HS-5 (cell line): Measurements from ENCODE around the gene FMN2.
A peak's percentile ranks its signal among the peaks of the same experiment; 100 is the strongest.

Experiments
- DNase-seq: peaks from one replicate; pipeline ENCODE4 v3.0.0-alpha.2; 2012; ENCODE audit warnings: low read depth

The FMN2 gene

DNA sequence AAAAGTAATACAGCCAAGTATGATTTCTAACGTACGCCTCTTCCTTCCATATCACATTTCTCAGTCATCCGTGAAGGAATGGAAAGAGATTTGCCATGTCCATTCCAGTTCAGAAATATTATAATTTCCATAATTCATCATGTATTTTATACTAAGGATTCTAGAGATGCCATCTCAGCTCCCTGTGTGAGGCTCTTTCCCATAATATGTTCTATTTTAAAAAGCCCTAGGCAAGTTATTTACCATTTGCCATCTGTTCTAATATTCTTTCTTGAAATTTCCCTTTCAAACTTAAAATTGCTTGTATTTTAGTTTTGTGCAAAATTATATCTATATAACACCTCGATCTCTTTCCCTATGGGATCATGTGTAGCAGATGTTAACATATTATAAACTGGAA, 106.7 kb downstream of the FMN2 start:
- no peak for DNase-seq

DNA sequence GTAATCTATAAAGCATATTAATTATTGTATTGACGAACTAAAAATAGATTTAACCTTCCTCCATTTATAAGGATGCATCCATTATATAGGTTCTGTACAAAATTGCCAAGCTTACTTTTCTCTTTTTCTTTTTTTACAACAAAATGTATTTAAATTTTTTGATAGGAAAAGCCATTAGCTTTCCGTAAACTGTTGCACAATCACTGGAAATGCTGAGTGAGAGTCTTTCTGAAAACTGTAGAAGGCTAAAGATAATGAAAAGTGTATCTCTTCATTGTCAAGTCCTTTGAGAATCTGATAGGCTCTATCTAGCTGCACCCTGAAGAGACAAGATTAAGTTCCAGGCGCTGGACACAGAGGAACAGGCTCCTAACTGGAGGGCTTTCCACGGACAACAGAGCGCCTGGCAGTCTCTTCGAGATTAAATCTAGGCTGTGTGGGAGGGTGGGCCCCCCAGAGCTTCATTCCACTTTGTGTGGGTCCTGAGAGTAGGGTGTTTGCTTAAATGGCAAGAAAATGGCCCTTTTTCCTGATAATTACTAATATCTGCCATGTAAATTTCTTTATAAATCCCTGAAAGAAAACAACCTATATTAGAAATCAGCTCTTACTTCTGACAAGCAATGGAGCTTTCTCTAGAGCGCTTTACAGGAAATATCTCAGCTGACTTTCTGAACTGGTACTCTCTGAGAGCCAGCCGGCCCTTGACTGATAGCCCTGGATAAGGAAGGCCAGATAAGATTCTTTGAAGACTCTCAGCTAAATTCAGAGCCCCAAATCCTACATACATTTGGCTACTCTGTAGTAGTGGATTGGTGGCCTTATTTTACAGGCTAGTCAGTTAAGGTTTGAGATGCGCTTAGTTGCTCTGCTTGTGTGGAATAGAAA, 108.3 kb downstream of the FMN2 start:
- DNase-seq, result no peak

DNA sequence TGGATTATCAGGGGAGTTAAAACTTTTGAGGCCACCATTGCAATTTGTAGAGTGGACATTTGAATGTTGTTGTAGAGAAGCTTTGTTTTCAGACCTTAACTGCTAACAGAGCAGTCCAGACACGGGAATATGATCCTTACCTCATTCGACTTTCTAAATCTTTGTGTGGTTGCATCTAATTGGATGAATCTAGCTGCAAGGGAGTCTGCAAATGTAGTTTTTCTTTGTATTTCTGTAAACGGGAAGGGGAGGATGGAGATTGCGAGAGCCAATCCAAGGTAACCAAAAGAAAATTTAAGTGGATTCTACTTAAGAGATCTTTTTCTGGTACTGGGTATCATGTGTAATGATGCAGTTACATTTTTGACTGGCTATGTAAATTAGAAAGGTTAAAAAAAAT, 110.2 kb downstream of the FMN2 start:
- no peak for DNase-seq

DNA sequence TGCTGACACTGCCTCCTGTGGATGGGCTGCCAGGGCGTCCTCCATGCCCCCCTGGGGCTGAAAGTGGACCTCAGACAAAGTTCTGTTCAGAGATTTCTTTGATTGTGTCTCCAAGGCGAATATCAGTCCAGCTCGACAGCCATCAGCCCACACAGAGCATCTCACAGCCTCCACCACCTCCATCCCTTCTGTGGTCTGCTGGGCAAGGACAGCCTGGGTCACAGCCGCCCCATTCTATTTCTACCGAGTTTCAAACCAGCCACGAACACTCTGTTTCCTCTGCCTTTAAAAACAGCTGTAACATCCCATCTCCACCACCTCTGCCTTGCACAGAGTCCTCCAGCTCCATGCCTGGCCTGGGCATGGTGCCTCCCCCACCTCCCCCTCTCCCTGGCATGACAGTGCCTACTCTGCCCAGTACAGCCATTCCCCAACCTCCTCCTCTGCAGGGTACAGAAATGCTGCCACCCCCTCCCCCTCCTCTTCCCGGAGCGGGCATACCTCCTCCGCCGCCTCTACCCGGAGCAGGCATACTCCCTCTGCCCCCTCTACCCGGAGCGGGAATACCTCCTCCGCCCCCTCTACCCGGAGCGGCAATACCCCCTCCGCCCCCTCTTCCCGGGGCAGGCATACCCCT, 115.5 kb downstream of the FMN2 start:
- no peak for DNase-seq

DNA sequence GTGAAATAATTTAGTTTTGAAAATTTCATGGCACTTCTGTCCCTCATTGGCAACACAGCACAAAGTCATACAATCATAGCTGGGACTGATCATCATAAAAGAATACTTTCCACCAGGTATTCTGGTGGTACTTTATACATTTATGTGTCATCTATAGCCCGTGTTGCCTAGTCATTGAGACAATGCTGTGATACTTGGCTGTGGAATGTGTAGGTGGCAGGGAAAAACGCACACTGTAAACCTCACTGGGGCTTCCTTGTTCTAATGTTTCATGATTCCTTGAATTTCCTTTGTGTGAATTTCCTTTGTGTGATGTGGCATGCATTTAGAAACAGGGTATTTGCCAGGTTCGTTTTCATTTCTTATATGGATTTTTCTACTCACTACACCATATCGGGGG, 118.3 kb downstream of the FMN2 start:
- no peak for DNase-seq

DNA sequence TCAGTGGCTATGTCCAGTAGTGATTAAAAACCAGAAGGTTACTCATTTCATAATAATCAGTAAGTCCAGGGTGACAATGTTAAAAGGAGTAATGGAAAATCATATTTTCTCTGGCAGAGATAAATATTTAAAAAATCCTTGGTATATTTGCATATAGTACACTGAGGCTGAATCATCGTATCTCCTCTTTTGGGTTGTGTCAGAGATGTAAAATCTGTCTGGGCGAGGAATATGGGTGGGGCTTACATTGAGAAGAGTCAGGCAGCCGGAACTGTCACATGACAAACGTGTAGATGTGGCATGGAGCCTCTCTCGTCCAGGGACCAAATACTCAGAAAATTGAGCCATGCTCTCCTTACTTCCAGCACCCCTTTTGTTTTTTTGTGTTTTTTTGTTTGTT, 120.9 kb downstream of the FMN2 start:
- no peak for DNase-seq

DNA sequence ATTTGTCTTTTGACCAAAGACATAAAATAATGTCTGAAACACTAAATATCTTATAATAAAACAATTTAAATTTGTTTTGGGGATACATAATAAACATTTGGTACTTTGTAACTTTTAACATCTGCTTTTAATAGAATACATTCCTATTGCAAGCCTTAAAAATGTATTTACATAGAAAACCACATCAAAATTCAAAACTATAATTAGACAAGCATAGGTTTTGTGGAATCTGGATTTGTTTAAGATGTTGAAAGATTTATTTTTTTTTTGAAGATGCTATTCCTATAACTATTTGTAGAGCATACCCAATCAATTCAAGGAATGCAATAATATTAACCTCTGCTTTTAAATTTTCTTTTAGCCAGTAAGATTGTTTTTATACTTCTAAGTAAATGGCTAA, 125.7 kb downstream of the FMN2 start:
- DNase-seq, result no peak

DNA sequence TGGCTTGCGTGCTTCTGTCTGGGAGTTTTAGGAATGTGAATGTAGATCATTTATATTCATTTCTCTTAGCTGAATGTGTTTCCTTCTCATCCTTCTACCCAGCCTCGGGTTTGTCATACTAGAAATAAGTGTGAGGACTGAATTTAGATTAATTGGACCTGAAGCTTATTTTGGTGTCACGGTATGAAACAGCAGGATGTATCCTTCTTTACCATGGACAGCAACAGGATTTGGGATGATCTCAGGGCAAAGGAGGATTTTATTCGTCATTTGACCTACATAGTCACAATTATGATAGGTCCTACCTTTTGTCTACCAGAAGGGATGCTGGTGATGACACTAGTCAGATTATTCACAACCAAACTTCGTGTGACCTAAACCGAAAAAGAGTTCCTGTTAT, 127.4 kb downstream of the FMN2 start:
- no peak for DNase-seq

DNA sequence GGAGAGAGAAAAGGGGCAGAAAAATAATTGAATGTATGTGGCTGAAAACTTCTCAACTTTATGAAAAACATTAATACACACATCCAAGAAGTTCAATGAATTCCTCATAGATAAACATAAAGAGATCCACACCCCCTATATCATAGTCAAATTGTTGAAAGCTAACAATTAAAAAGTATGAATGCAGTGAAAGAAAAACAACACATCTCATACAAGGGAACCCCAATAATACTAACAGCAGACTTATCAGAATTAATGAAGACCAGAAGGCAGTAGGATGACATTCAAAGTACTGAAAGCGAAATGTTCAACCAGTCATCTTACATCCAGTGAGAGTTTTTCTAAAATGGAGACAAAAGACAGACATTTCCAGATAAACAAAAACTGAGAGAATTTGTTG, 134.4 kb downstream of the FMN2 start:
- no peak for DNase-seq

DNA sequence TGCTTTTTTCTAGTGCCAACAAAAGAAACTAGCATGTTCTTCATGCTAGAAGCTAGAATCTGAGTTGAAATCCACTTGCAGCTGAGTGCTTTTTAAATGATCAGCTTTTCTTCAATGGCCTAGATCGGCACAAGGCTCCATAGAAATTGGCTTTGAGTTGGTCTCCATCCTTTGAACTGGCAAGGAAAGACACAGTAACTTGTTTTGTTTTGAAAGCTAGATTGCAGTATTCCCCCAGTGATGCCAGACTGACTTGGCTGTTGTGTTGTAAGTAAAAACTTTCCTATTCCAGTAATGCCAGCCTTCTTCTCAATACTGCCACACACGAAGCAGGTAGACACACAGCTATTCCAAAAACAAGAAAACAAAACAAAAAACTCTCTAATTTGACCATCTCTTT, 139.1 kb downstream of the FMN2 start:
- no peak for DNase-seq

DNA sequence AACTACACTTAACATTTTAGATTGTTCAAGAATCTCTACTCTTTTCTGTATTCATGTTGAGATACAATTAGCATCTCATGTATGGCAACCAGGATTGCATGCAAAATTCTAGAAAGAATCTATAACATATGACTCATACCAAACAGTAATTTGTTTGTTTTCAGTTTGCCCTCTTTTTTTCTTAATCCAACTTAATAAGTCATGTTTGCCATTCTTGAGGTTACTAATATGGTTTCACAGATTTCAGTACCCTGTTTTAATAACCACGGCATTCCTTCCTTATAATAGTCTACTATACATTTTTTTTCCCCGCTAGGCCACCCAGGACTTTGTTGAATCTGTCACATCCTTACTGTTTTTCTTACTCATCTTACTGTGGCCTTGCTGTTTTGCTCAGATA, 140.8 kb downstream of the FMN2 start:
- DNase-seq, result no peak

DNA sequence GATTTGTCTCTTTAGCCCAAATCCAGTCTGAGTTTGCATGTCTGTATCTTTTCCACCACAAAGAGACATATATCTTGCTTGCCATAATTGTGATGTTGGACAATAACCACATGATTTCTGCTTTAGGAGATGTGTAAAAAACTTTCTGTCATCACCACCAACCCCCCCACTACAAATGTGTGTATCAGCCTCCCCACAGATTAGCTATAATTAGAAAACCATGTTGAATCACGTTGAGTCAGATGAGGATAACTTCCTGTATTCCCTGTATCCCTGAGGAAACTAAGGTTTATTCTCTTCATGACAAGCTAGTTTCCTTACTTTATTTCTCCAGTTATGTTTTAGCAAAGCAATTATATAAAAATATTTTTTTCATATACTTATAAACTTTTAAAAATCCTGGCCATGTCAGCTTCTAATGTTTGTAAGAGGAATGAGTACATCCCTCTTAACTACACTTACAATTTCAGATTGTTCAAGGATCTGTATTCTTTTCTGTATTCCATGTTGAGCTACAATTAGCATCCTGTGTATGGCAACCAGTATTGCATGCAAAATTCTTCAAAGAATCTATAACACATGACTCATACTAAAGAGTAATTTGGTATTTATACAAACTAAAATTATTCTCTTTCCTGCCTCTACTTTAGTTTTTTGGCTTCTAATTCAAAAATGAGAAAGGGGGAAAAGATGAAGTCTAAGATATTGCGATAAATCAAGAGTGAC, 143.0 kb downstream of the FMN2 start:
- DNase-seq, result peak; percentile 82

DNA sequence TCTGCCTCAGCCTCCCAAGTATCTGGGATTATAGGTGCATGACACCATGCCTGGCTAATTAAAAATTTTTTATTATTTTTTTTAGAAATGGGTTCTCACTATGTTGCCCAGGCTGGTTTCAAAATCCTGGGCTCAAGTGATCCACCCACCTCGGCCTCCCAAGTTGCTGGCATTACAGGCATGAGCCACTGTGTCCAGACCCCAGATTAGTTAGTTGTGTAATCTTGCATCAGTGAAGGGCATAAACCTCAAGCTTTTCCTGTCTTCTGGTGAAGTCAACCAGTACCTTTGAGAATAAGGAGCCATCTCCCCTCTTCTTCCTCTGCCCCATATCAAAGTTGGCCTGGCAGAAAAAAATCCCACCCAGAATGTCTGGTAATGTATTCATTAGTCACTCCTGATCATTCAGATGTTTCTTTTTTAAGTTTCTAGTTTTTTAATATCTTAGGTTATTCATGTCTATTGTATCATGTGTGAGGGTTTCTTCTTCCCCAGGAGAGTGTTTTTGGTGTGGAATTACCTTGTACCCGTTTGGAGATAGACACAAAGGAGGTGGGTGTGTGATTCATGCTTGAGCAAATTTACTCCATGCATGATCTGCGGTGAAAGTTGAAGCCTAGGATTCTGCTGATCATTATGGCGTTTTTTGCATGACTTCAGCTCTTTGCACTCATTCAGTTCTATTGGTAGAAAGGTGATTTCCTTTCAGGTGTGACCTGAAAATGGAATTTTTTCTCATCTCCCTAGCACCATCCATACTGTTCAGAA, 144.0 kb downstream of the FMN2 start:
- no peak for DNase-seq

DNA sequence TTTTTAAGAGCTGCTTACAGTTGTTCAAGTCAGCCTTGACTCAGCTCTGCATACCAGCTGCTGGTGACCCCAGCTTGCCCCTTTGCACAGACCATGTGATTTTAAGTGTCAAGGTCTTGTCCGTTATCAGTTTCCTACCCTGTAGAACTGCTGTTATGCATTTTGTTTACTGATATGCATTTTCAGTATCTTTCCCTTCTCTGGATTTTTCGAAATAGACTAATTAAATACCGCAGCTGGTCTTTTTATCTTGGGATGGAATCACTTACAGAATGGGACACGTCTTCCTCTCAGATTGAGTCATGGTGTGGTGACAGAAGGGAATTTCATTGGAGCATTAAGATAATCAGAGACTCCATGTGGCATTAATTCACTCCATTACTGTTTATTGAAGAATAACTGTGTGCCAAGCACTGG, 145.6 kb downstream of the FMN2 start:
- no peak for DNase-seq

DNA sequence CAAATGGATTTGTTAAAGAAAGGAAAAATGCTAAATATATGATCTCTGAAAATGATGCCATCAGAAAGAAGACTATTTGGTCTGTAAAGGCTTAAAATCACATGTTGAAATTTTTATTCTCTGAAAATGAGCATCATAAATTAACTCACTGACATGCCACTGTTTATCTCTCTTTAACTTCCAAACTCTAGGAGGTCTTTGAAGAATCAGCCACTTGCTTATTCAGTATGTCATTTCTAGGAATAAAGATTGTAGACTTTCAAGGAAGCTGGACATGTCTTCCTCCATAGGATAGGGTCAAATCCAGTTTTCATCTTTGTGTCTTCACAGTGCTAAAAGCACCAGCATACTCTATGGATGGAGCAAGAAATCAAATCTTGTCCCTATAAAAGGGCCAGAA, 147.6 kb downstream of the FMN2 start:
- no peak for DNase-seq

DNA sequence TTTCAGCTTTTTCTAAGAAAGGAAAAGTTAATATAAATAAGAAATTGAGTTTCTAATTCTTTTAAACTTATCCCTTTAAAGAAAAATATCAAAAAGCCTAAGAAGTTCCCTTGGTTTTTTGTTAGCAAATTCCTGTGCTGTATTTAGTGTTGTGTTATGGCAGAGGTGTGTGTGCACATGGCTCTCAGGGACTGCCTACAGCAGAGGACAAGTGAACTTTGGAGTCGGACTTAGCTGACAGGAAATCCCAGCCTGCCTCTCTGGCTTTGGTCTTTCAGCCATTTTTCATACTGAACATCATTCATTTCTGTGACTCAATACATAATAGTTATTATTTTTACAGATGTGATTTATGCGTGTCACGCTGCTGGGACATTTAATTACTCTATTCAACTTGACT, 149.6 kb downstream of the FMN2 start:
- no peak for DNase-seq

DNA sequence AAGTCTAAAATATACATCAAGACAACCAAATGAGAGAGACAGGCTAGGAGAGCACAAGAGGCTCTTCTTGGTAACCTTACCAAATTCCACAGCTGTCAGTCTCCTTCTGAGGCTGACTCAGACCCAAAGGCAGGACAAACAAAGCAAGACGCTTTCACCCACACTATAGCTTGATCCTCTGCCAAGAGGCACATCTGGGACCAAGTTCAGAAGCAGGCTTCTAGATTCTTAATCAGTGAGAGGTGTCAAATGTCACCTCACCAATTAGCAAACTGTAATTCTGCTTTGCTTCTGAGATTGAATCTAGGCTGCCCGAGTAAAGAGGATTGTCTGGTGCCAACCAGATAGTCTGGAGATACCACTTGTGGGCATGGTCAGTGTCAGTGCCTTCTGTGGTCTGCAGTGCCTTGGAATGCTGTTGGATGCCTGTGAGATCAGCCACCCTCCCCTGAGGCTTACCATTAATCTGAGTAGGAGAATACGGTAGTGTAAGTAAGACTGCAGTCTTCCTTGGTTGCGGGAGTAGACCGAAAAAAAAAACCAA, 151.0 kb downstream of the FMN2 start:
- peak; percentile 91 for DNase-seq

DNA sequence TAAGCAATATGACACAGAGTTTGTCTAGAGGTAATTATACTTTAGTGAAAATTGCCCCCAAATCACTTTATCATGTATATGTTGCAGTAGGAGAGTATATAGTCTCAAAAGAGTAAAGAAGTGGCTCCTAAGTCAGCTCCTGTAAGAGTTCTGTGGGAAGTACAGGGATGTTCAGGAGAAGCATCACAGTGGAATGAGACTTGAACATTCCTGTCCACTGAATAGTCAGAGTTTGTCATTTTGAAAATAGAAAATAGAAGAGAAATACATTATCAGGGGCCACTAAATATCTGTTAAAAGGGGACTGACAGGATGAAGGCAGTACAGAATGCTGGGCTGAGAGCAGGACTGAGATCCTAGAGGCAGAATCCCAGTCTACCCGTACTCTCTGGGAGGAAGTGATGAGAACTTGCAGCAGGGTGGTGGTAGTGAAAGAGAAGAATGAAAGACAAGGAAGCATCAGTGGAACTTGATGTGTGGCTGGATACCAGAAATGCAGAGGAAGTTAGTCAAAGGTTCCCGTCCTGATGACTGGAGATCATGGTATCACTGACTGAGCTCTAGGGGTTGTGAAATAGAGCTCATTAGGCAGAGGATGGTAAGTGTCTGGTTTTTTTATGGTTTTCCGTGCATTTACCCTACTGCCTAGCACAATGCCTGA, 153.4 kb downstream of the FMN2 start:
- peak; percentile 82 for DNase-seq

DNA sequence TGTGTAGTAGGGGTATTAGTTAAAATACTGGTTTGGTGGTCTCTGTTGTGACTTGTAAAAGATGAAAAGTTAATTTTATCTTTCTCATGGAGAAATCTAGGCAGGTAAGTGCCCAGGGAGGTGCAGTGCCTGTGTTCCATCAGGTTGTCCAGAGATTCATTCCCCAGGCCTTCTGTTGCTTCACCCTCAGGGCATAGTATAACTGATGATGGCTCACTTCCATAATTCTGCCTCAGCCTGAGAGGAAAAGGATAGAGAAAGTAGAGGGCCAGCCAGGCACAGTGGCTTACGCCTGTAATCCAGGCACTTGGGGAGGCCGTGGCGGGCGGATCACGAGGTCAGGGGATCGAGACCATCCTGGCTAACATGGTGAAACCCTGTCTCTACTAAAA, 153.9 kb downstream of the FMN2 start:
- DNase-seq, result no peak

DNA sequence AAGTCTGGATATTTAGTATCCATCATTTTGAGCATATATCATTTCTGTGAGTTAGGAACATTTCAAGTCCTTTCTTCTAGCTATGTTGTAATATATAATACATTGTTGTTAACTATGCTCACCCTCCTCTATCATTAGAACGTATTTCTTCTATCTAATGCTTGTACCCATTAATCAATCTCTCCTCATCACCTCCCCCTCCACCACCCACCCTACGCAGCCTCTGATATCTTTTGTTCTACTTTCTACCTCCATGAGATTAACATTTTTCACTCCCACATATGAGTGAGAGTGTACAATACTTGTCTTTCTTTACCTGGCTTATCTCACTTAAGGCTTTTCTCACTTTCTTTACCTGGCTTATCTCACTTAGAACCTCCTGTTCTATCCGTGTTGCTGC, 156.2 kb downstream of the FMN2 start:
- DNase-seq, result no peak

DNA sequence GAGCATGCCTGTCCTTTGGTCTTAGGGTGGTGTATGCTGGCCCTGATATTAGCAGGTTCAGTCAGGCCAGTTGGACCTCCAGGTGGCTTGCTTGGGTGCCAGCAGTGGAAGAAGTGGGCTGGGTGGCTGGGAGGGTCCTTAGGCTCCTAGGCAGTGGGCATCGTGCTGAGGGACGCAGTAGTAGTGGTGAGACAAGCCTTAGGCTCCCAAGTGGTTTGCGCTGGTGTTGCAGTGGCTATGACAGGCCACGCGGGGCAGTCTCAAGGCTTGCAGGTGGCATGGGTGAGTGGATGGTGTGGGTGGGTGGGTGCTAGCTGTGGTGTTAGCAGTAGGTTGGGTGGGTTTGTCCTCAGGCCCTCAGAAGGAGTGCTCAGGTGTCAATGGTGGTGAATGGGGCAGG, 162.3 kb downstream of the FMN2 start:
- no peak for DNase-seq
